HEK293 (cell line): Measurements from ENCODE around the gene COX7A2L.

Experiments used
- CTCF ChIA-PET: fragments of 350-600 bp; formaldehyde crosslinking; extraction: SDS; loops from one replicate; lab custom pipeline; 2021; ENCODE audit warnings: antibody characterized with exemption; lab: Yijun Ruan, JAX
- POLR2A ChIA-PET: fragments of 300-600 bp; formaldehyde crosslinking; extraction: SDS; loops from one replicate; lab custom pipeline; 2020; ENCODE audit warnings: antibody characterized with exemption, inconsistent platforms; lab: Yijun Ruan, JAX
- H3K27ac ChIP-seq: fragments of 200-500 bp; sonication (Bioruptor generic); 2 replicates; pipeline ENCODE4 v1.5.1; 2014; ENCODE audit warnings: low read depth, low read length, control low read depth, inconsistent platforms; ENCODE audit errors: extremely low read depth
- H3K36me3 ChIP-seq, 2 experiments: fragments of 200-500 bp in 1 of 2; sonication (Bioruptor generic) in 1 of 2; 1 replicate in 1 of 2; 2 replicates in 1 of 2; pipeline ENCODE4 v1.5.1; 2014 to 2017; ENCODE audit warnings: inconsistent platforms in 2 of 2, low read length in 2 of 2; ENCODE audit not compliant: control insufficient read depth in 2 of 2, insufficient read depth in 1 of 2
- H3K4me1 ChIP-seq: fragments of 200-500 bp; sonication (Bioruptor generic); 2 replicates; pipeline ENCODE4 v1.5.1; 2014; ENCODE audit warnings: mild to moderate bottlenecking, low read length, inconsistent platforms; ENCODE audit not compliant: control insufficient read depth, insufficient read depth
- H3K4me3 ChIP-seq: 2 replicates; pipeline ENCODE4 v1.5.1; 2011; ENCODE audit warnings: low read depth, mild to moderate bottlenecking, control low read depth, low read length, moderate library complexity
- H3K9me3 ChIP-seq: fragments of 200-500 bp; sonication (Bioruptor generic); 2 replicates; pipeline ENCODE4 v1.5.1; 2014; ENCODE audit warnings: low read depth, low read length, inconsistent platforms; ENCODE audit not compliant: control insufficient read depth, insufficient read depth
- TSHZ1 ChIP-seq: fragments of 450-650 bp; formaldehyde crosslinking; IDR thresholded peaks from 2 replicates; pipeline ENCODE4 v1.5.1; 2016; ENCODE audit warnings: missing biosample characterization, missing genetic modification characterization, borderline replicate concordance
- ZFHX2 ChIP-seq: fragments of 450-650 bp; formaldehyde crosslinking; conservative IDR thresholded peaks from 2 replicates; pipeline ENCODE4 v1.5.1; 2016; ENCODE audit warnings: missing biosample characterization, missing genetic modification characterization
- ZNF112 ChIP-seq: fragments of 450-650 bp; formaldehyde crosslinking; IDR thresholded peaks from 2 replicates; pipeline ENCODE4 v1.5.0; 2017; ENCODE audit warnings: missing biosample characterization, missing genetic modification characterization
- ZNF169 ChIP-seq: fragments of 450-650 bp; formaldehyde crosslinking; IDR thresholded peaks from 2 replicates; pipeline ENCODE4 v1.5.1; 2016; ENCODE audit warnings: missing biosample characterization, missing genetic modification characterization
- ZNF274 ChIP-seq, 2 experiments: fragments of 200-500 bp in 1 of 2; fragments of 450-650 bp in 1 of 2; sonication (Bioruptor generic) in 1 of 2; formaldehyde crosslinking in 1 of 2; IDR thresholded peaks; 2 replicates each; pipeline versions ENCODE4 v1.5.1 to v1.6.1; 2014 to 2016; ENCODE audit warnings: borderline replicate concordance in 1 of 2, inconsistent platforms in 1 of 2, low read length in 1 of 2, missing biosample characterization in 1 of 2, missing genetic modification characterization in 1 of 2
- ZNF302 ChIP-seq: fragments of 450-650 bp; formaldehyde crosslinking; IDR thresholded peaks from 2 replicates; pipeline ENCODE4 v1.5.1; 2016; ENCODE audit warnings: missing biosample characterization, missing genetic modification characterization, low read depth
- ZNF335 ChIP-seq: fragments of 450-650 bp; formaldehyde crosslinking; conservative IDR thresholded peaks from 2 replicates; pipeline ENCODE4 v1.5.1; 2016; ENCODE audit warnings: missing biosample characterization, missing genetic modification characterization
- ZNF394 ChIP-seq: fragments of 450-650 bp; formaldehyde crosslinking; IDR thresholded peaks from 2 replicates; pipeline ENCODE4 v1.5.1; 2016; ENCODE audit warnings: missing biosample characterization, missing genetic modification characterization, mild to moderate bottlenecking, moderate library complexity, borderline replicate concordance
- ZNF488 ChIP-seq: fragments of 450-650 bp; formaldehyde crosslinking; IDR thresholded peaks from 2 replicates; pipeline ENCODE4 v1.5.1; 2016; ENCODE audit warnings: missing biosample characterization, missing genetic modification characterization
- ZNF510 ChIP-seq: fragments of 450-650 bp; formaldehyde crosslinking; IDR thresholded peaks from 2 replicates; pipeline ENCODE4 v1.5.1; 2018; ENCODE audit warnings: mild to moderate bottlenecking, missing genetic modification characterization, missing biosample characterization; ENCODE audit not compliant: insufficient replicate concordance
- ZNF518A ChIP-seq: fragments of 450-650 bp; formaldehyde crosslinking; conservative IDR thresholded peaks from 2 replicates; pipeline ENCODE4 v1.5.1; 2016; ENCODE audit warnings: low read depth, missing biosample characterization, missing genetic modification characterization
- ZNF548 ChIP-seq: fragments of 450-650 bp; formaldehyde crosslinking; IDR thresholded peaks from 2 replicates; pipeline ENCODE4 v1.5.1; 2016; ENCODE audit warnings: missing biosample characterization, missing genetic modification characterization
- ZNF558 ChIP-seq: fragments of 450-650 bp; formaldehyde crosslinking; IDR thresholded peaks from 2 replicates; pipeline ENCODE4 v1.5.1; 2016; ENCODE audit warnings: missing biosample characterization, missing genetic modification characterization
- ZNF610 ChIP-seq: fragments of 450-650 bp; formaldehyde crosslinking; IDR thresholded peaks from 2 replicates; pipeline ENCODE4 v1.5.1; 2016; ENCODE audit warnings: missing biosample characterization, missing genetic modification characterization, borderline replicate concordance
- ZNF76 ChIP-seq: fragments of 450-650 bp; formaldehyde crosslinking; IDR thresholded peaks from 2 replicates; pipeline ENCODE4; 2016; ENCODE audit warnings: low read depth, missing biosample characterization, missing genetic modification characterization, borderline replicate concordance
- ZNF768 ChIP-seq: fragments of 450-650 bp; formaldehyde crosslinking; IDR thresholded peaks from 2 replicates; pipeline ENCODE4 v1.5.1; 2018; ENCODE audit warnings: missing biosample characterization, mild to moderate bottlenecking, missing genetic modification characterization
- ZNF792 ChIP-seq: fragments of 450-650 bp; formaldehyde crosslinking; IDR thresholded peaks from 2 replicates; pipeline ENCODE4 v1.5.1; 2016; ENCODE audit warnings: missing biosample characterization, missing genetic modification characterization
- TF ChIP-seq, protein P1 (sequence below): fragments of 450-650 bp; IDR thresholded peaks from 2 replicates; pipeline ENCODE4 v1.5.1; 2018; ENCODE audit warnings: missing biosample characterization, missing genetic modification characterization

Gene COX7A2L

DNA sequence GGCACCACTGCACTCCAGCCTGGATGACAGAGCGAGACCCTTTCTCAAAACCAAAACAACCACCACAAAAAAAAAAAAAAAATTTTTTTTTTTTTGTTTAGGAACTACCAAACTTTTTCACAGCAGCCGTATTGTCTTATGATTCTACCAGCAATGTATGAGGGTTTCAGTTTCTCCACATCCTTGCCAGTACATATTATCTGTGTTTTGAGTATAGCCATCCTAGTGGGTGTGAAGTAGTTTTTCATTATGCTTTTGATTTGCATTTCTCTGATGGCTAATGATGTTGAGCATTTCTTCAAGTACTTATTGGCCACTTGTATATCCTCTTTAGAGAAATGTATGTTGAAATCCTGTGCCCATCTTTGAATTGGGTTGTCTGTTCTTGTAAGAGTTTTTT lies 51.7 kb downstream of the COX7A2L start:
- H3K36me3 ChIP-seq = peaks cover 13% of the 10 kb centered on the region in 2 experiments
- POLR2A ChIA-PET = no interaction called here
- no peak for TF ChIP-seq ZNF610 (tag by site-specific recombination)
- no peak for TF ChIP-seq ZNF302 (tag by site-specific recombination)
- no peak for TF ChIP-seq ZNF510 (tag by site-specific recombination)
- H3K9me3 ChIP-seq = no peaks in the 10 kb centered on the region
- no peak overlapping the region for H3K4me3 ChIP-seq
- no peak overlapping the region for H3K27ac ChIP-seq
- CTCF ChIA-PET = no interaction called here
- H3K4me1 ChIP-seq = no peaks in the 10 kb centered on the region

- H3K9me3 ChIP-seq = no peaks in the 10 kb centered on the region
- H3K27ac ChIP-seq = no peak overlapping the region
- H3K4me3 ChIP-seq = no peak overlapping the region
- ChIA-PET CTCF (no interaction called here), POLR2A (no interaction called here)
- H3K36me3 ChIP-seq = peaks cover 26 to 29% of the 10 kb centered on the region in 2 experiments
- H3K4me1 ChIP-seq = no peaks in the 10 kb centered on the region
- TF ChIP-seq ZNF792 (tag by site-specific recombination) (no peak), ZNF548 (tag by site-specific recombination) (no peak), ZNF76 (tag by site-specific recombination) (no peak), ZNF558 (tag by site-specific recombination) (no peak), ZNF274 (IDR thresholded peaks at IDR 0.05; ENCODE audit: low read length) (no peak), ZNF274 (tag by site-specific recombination; IDR thresholded peaks at IDR 0.05; ENCODE audit: borderline replicate concordance) (no peak), ZNF394 (tag by site-specific recombination) (no peak), ZFHX2 (tag by site-specific recombination) (no peak), ZNF768 (tag by site-specific recombination) (no peak), ZNF518A (tag by site-specific recombination) (no peak), ZNF112 (tag by site-specific recombination) (no peak), TSHZ1 (tag by site-specific recombination) (no peak), ZNF169 (tag by site-specific recombination) (no peak), ZNF488 (tag by site-specific recombination) (no peak), ZNF335 (no peak)
- TF ChIP-seq, protein P1, sequence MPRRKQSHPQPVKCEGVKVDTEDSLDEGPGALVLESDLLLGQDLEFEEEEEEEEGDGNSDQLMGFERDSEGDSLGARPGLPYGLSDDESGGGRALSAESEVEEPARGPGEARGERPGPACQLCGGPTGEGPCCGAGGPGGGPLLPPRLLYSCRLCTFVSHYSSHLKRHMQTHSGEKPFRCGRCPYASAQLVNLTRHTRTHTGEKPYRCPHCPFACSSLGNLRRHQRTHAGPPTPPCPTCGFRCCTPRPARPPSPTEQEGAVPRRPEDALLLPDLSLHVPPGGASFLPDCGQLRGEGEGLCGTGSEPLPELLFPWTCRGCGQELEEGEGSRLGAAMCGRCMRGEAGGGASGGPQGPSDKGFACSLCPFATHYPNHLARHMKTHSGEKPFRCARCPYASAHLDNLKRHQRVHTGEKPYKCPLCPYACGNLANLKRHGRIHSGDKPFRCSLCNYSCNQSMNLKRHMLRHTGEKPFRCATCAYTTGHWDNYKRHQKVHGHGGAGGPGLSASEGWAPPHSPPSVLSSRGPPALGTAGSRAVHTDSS = no peak
Measured at GRCh38 chr2:42307180-42307579, 53.8 kb downstream of the COX7A2L start.
